ENCODE data around the gene CTF1.

DNA sequence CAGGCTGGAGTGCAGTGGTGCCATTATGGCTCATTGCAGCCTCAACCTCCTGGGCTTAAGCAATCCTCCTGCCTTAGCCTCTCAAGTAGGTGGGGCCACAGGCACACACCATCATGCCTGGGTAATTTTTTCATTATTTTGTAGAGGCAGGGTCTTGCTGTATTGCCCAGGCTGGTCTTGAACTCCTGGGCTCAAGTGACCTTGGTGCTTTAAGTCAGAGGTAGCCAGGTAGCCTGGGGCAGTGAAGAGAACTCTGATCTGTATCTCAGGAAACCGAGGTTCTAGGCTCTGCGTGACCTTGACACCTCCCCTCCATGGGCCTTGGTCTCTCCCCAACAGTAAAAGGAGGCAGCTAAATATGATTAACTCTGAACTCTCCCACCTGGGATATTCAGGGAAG is 3.4 kb downstream of the CTF1 start:
- no peak for TF ChIP-seq CTCF (IDR thresholded peaks at IDR 0.05; ENCODE audit: low read depth, low read length, missing input control)
- no peak for TF ChIP-seq RAD21 (IDR thresholded peaks at IDR 0.05)
- no peak for TF ChIP-seq RXRA (IDR thresholded peaks at IDR 0.05)
- TF ChIP-seq YY1 (IDR thresholded peaks at IDR 0.05) = no peak
- TF ChIP-seq TAF1 (conservative IDR thresholded peaks at IDR 0.05) = no peak
- no peak for TF ChIP-seq EGR1 (IDR thresholded peaks at IDR 0.05; ENCODE audit: low read depth in 2 of 2)
- no peak for TF ChIP-seq GABPA (IDR thresholded peaks at IDR 0.05 in 1 of 2, conservative IDR thresholded peaks at IDR 0.05 in 1 of 2)
- TF ChIP-seq, protein P1, sequence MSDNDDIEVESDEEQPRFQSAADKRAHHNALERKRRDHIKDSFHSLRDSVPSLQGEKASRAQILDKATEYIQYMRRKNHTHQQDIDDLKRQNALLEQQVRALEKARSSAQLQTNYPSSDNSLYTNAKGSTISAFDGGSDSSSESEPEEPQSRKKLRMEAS (IDR thresholded peaks at IDR 0.05) = no peak
- TF ChIP-seq JUND (IDR thresholded peaks at IDR 0.05) = no peak
- no peak for TF ChIP-seq REST (IDR thresholded peaks at IDR 0.05)
- no peak for TF ChIP-seq SP1 (IDR thresholded peaks at IDR 0.05)
